Activated CD8-positive, alpha-beta T cell treated with anti-CD3 and anti-CD28 coated beads, Interleukin-2, amount 10 ng/mL, durations not matched to agents 7 days and 5 days (primary cell): ENCODE measurements around the gene USF2. TPM values are rescaled to one million over a fixed set of nuclear protein-coding genes. Genes with fewer than 3 reads are reported as not detected.

ENCODE experiments used
- ATAC-seq: fragments of 150-1000 bp; cut with Tn5 transposase; one replicate; pipeline ENCODE4 v1.10.0; 2021; ENCODE audit warnings: moderate library complexity
- CTCF ChIA-PET: fragments of 350-600 bp; sonication (Branson Sonifier 250); formaldehyde crosslinking; loops from one replicate; lab custom pipeline; 2021; ENCODE audit warnings: antibody characterized with exemption; lab: Charles Lee
- POLR2A ChIA-PET: fragments of 350-600 bp; sonication (Branson Sonifier 250); formaldehyde crosslinking; loops from one replicate; lab custom pipeline; 2021; ENCODE audit warnings: antibody characterized with exemption; lab: Charles Lee
- DNase-seq: peaks from one replicate; pipeline ENCODE4 v3.0.0-alpha.2; 2020
- H3K27ac Mint-ChIP-seq: one replicate; pipeline ENCODE4 v1.8.0; 2021; ENCODE audit warnings: mild to moderate bottlenecking, mixed read lengths
- H3K27me3 Mint-ChIP-seq: one replicate; pipeline ENCODE4 v1.8.0; 2021; ENCODE audit warnings: low read depth, mixed read lengths
- H3K36me3 Mint-ChIP-seq: one replicate; pipeline ENCODE4 v1.8.0; 2021; ENCODE audit warnings: low read depth, mixed read lengths
- H3K4me1 Mint-ChIP-seq: one replicate; pipeline ENCODE4 v1.8.0; 2021; ENCODE audit warnings: low read depth, mixed read lengths
- H3K4me3 Mint-ChIP-seq: one replicate; pipeline ENCODE4 v1.8.0; 2021; ENCODE audit warnings: mild to moderate bottlenecking, mixed read lengths
- H3K9me3 Mint-ChIP-seq: one replicate; pipeline ENCODE4 v1.8.0; 2022; ENCODE audit warnings: mixed read lengths; ENCODE audit not compliant: insufficient read depth
- total RNA-seq, 2 experiments: library from RNA; stranded (reverse); gene quantifications; one replicate each; pipeline ENCODE4 v1.2.3, GENCODE V29; 2021

The USF2 gene
- total RNA-seq, 2 experiments from 2014 or later, result 125 to 138 TPM

DNA sequence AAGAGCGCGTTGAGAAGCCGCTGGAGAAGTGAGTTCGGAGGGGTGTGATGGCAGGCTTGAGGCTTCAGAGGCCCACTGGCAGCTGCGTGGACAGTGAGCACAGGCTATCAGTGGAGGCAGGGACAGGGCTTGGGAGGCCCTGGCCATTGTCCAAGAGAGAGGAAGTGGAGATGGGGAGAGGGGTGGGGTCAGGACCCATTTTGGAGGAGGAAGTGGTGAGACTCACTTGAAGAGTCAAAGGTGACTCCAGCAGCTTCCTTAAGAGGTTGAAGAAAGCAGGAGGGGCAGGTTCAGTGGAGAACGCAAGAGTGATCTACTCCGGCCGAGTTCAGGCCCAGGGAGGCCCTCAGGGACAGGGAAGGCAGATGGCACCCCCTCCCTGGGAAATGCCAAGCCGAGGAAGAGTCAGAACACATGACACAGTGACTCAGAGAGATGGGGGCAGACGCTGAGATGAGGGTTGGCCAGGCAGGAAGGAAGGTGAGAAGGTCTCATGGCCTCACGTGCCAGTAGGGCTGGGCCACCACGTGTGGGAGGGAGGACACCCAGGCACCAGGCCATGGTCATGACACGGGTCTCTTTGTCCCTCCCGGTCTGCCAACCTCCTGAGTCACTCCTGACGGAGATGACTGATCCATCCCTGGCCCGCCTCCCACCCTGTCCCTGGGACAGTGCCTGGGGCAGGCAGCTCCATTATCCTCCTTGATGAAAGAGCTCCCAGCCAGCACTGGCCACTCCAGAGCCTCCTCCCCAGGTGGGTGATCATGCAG is 50.1 kb downstream of the USF2 start:
- DNase-seq (no peak), ATAC-seq (no peak)
- POLR2A ChIA-PET, result no interaction called here
- CTCF ChIA-PET, result no interaction called here
- H3K27ac Mint-ChIP-seq, result no peak overlapping the region
- no peaks in the 10 kb centered on the region for H3K36me3 Mint-ChIP-seq
- no peaks in the 10 kb centered on the region for H3K9me3 Mint-ChIP-seq
- H3K4me3 Mint-ChIP-seq, result no peak overlapping the region
- peaks cover 8% of the 10 kb centered on the region for H3K4me1 Mint-ChIP-seq
- peaks cover 5% of the 10 kb centered on the region for H3K27me3 Mint-ChIP-seq

DNA sequence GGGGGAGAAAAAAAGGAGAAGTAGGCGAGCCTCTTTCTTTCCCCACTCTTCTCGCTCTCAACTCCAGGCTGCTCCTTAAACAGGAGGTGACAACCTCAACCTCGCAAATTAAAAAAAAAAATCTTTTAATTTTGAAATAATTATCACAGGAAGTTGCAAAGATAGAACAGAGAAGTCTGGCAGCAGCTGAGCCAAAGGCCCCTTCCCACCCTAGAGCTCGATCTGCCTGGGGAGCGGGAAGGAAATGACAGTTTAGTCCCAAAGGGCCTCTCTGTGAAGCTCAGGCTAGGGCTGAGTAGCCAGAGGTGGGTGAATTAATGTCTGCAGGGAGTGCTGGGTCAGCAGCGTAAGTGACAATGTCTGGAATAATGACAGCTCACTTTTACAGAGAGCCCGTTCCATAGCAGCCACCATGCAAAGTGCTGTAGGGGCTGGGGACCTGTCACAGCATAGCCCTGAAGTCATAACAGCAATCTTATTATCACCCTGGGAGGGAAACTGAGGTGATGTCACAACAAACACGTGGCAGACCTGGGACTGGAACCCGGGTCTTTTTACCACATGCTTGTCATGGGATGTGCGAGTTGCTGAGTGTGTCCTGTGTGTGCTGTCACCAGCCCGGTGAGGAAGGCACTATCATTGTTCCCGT is 51.4 kb downstream of the USF2 start:
- Mint-ChIP-seq H3K4me1 (peaks cover 8% of the 10 kb centered on the region), H3K36me3 (no peaks in the 10 kb centered on the region), H3K27me3 (peaks cover 9% of the 10 kb centered on the region), H3K27ac (no peak overlapping the region), H3K9me3 (no peaks in the 10 kb centered on the region), H3K4me3 (no peak overlapping the region)
- no peak for DNase-seq
- CTCF ChIA-PET, result no interaction called here
- ATAC-seq, result no peak
- POLR2A ChIA-PET, result no interaction called here

DNA sequence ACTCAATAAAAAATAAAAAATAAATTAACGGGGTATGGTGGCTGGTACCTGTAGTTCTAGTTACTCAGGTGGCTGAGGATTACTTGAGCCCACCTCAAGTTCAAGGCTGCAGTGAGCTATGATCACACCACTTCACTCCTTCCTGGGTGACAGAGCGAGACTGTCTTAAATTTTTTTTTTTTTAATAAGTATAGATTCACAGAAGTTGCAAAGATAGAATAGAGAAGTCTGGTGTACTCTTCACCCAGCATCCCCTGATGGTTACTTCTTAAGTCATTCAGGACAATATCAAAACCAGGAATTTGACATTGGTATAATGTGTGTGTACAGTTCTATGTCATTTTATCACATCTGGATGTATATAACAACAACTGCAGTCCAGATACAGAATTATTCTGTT is 52.5 kb downstream of the USF2 start:
- ChIA-PET CTCF (no interaction called here), POLR2A (no interaction called here)
- Mint-ChIP-seq H3K36me3 (no peaks in the 10 kb centered on the region), H3K9me3 (no peaks in the 10 kb centered on the region), H3K27ac (no peak overlapping the region), H3K4me3 (no peak overlapping the region), H3K4me1 (peaks cover 8% of the 10 kb centered on the region), H3K27me3 (peaks cover 15% of the 10 kb centered on the region)
- no peak for ATAC-seq
- no peak for DNase-seq

DNA sequence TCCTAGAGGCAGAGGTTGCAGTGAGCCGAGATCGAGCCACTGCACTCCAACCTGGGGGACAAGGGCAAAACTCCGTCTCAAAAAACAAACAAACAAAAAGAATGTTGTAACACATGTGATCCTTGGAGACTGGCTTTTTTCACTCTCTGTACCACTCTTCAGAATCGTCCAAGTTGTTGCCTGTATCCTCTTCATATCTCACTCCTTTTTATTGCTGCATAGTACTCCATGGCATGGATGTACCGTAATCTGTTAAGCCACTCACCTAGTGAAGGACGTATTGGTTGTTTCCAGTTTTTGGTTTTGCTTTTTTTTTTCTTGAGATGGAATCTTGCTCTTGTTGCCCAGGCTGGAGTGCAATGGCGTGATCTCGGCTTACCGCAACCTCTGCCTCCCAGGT is 53.3 kb downstream of the USF2 start:
- no peak overlapping the region for H3K27ac Mint-ChIP-seq
- POLR2A ChIA-PET, result no interaction called here

DNA sequence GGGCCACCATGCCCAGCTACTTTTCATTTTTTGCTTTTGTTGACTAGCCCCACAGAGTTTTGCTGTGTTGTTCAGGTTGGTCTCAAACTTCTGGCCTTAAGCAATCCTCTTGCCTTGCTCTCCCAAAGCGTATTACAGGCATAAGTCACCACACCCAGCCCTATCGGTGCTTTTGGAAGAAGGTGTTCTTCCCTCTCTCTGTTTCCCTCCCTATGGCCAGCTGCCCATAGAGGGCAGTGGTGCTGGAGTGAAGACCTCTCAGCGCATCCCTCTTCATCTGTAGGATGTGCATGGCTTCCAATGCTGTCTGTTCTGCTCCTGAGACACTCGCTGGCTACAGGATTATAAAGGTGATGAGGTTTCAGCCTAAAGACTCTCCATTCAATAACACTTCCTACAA is 58.9 kb downstream of the USF2 start:
- Mint-ChIP-seq H3K36me3 (no peaks in the 10 kb centered on the region), H3K4me3 (no peak overlapping the region), H3K27ac (no peak overlapping the region), H3K27me3 (peaks cover 9% of the 10 kb centered on the region), H3K4me1 (peaks cover 12% of the 10 kb centered on the region), H3K9me3 (no peaks in the 10 kb centered on the region)
- ChIA-PET POLR2A (no interaction called here), CTCF (interaction anchor here (1.3 kb wide), 1 partner anchor 167 kb away, joined by 5 read pairs; no protein-coding TSS in a partner anchor)
- DNase-seq, result no peak
- no peak for ATAC-seq

More for the DNA sequence above, 53.3 kb downstream of the USF2 start:
- H3K36me3 Mint-ChIP-seq, result no peaks in the 10 kb centered on the region
- ATAC-seq (no peak), DNase-seq (no peak)
- CTCF ChIA-PET, result no interaction called here
- no peaks in the 10 kb centered on the region for H3K9me3 Mint-ChIP-seq
- H3K4me3 Mint-ChIP-seq, result no peak overlapping the region
- H3K4me1 Mint-ChIP-seq, result peaks cover 8% of the 10 kb centered on the region
- peaks cover 15% of the 10 kb centered on the region for H3K27me3 Mint-ChIP-seq

DNA sequence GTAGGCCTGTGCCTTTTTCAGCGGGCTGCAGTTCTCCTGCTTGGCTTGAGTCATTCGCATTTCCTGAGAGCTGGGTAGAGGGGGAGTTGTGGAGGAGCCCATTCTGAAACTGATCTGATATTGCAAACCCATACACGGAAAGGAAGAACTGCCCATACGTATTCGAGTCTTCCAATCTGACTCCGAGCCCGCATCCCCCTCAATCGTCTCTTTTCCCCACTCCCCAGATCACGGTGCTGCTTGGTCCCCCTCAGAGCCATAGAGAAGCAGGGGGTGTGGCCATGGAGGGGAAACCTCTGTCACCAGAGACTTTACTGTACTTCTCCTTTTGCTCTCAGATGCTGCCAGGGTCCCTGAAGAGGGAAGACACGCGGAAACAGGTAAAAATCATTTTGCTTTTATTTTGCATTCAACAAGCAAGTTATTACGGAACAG is 60.1 kb downstream of the USF2 start, which contains the start of gene CD22:
CD22 (plus strand) TSS at position 337 of the 435 bp plus-strand sequence. CDS start 2,854 bp downstream, outside the sequence.
- Mint-ChIP-seq H3K9me3 (no peaks in the 10 kb centered on the region), H3K36me3 (no peaks in the 10 kb centered on the region), H3K27ac (no peak within 1 kb of the TSS), H3K27me3 (peaks cover 9% of the 10 kb centered on the region), H3K4me3 (no peak within 1 kb of the TSS), H3K4me1 (peaks cover 21% of the 10 kb centered on the region)
- no peak for ATAC-seq
- DNase-seq, result no peak
- CTCF ChIA-PET, result no interaction called here
- POLR2A ChIA-PET, result no interaction called here

DNA sequence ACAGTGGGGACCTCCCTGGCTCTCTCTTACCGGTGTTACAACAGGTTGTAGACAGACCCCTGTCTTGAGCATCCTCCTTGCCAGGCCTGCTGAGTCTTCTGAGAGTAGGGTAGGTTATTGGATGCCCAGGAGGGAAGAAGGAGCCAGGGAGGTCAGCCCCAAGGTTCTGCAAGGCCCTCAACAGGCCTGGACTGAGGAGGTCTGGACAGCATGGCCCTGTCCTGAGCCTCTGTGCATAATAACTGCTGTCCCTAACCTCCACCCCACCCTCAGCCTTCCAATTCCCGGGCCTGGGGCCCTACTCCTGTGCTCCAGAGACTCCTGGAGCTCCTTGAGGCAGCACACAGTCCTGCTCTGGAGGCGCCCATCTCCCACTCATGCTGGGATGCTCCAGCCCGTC is 60.6 kb downstream of the USF2 start:
- H3K4me1 Mint-ChIP-seq, result peaks cover 21% of the 10 kb centered on the region
- no peak overlapping the region for H3K27ac Mint-ChIP-seq
- H3K36me3 Mint-ChIP-seq, result no peaks in the 10 kb centered on the region
- no peaks in the 10 kb centered on the region for H3K9me3 Mint-ChIP-seq
- DNase-seq, result no peak
- ATAC-seq, result no peak
- ChIA-PET POLR2A (no interaction called here), CTCF (no interaction called here)
- H3K4me3 Mint-ChIP-seq, result no peak overlapping the region
- H3K27me3 Mint-ChIP-seq, result peaks cover 9% of the 10 kb centered on the region

Other genes starting within 250 kb of the USF2 start
- gene SCN1B, start 238.5 kb upstream of the USF2 start, total RNA-seq, result under 1 TPM; 0.37 to 0.57 TPM
- gene HPN, start 227.2 kb upstream of the USF2 start, total RNA-seq, result not detected
- not detected for gene FXYD3, start 153.1 kb upstream of the USF2 start, total RNA-seq
- gene LGI4, start 133.9 kb upstream of the USF2 start, total RNA-seq, result under 1 TPM; 0.13 TPM
- gene FXYD1, start 130.1 kb upstream of the USF2 start, total RNA-seq, result 1 to 10 TPM; 1.3 to 1.4 TPM
- gene FXYD7, start 125.7 kb upstream of the USF2 start, total RNA-seq, result 1 to 10 TPM; 4.1 to 5.2 TPM
- gene FXYD5, start 114.2 kb upstream of the USF2 start, total RNA-seq, result 100 to 1,000 TPM; 338 to 384 TPM
- gene FAM187B, start 40.2 kb upstream of the USF2 start, total RNA-seq, result not detected
- 10 to 100 TPM; 25.5 to 25.9 TPM for gene LSR, start 20.0 kb upstream of the USF2 start, total RNA-seq
- under 1 TPM; 0.50 to 0.63 TPM for gene HAMP, start 13.6 kb downstream of the USF2 start, total RNA-seq
- under 1 TPM in 1 of 2 experiments, not detected in 1; 0.26 TPM for gene MAG, start 23.2 kb downstream of the USF2 start, total RNA-seq
- gene CD22, start 60.2 kb downstream of the USF2 start, total RNA-seq, result under 1 TPM; 0.52 to 0.63 TPM
- not detected for gene FFAR1, start 78.9 kb downstream of the USF2 start, total RNA-seq
- gene FFAR3, start 89.5 kb downstream of the USF2 start, total RNA-seq, result not detected
- gene GPR42, start 102.1 kb downstream of the USF2 start, total RNA-seq, result not detected
- not detected for gene FFAR2, start 179.3 kb downstream of the USF2 start, total RNA-seq
- not detected for gene KRTDAP, start 221.5 kb downstream of the USF2 start, total RNA-seq
- gene DMKN, start 244.7 kb downstream of the USF2 start, total RNA-seq, result not detected